Liver (tissue), 9 donors: Measurements from ENCODE around the gene GALNT14. TPM values are rescaled to one million over a fixed set of nuclear protein-coding genes. Genes with fewer than 3 reads are reported as not detected.

Experiments used
- DNase-seq: peaks from one replicate; pipeline ENCODE4 v3.0.0-alpha.2; 2017; ENCODE audit warnings: low spot score
- H3K27ac ChIP-seq, 2 donors: one replicate each; pipeline ENCODE4 v1.7.0; 2013; ENCODE audit warnings: inconsistent platforms in 2 of 2, low read length in 2 of 2, control low read depth in 1 of 2, low read depth in 1 of 2, mild to moderate bottlenecking in 1 of 2
- H3K27me3 ChIP-seq, 4 donors: one replicate each; pipeline versions ENCODE4 v1.6.1 to v1.7.0; 2013; ENCODE audit warnings: low read length in 3 of 4, inconsistent platforms in 1 of 4, mild to moderate bottlenecking in 1 of 4, moderate library complexity in 1 of 4; ENCODE audit not compliant: control insufficient read depth in 4 of 4, insufficient read depth in 4 of 4
- H3K36me3 ChIP-seq, 4 donors: one replicate each; pipeline versions ENCODE4 v1.6.1 to v1.7.0; 2013; ENCODE audit warnings: low read length in 3 of 4, mild to moderate bottlenecking in 3 of 4, low read depth in 1 of 4, moderate library complexity in 1 of 4; ENCODE audit not compliant: control insufficient read depth in 4 of 4, insufficient read depth in 3 of 4
- H3K4me1 ChIP-seq, 4 donors: one replicate each; pipeline versions ENCODE4 v1.6.1 to v1.7.0; 2013; ENCODE audit warnings: low read length in 3 of 4, mild to moderate bottlenecking in 3 of 4, moderate library complexity in 1 of 4; ENCODE audit not compliant: control insufficient read depth in 4 of 4, insufficient read depth in 4 of 4
- H3K4me3 ChIP-seq, 3 donors: one replicate each; pipeline versions ENCODE4 v1.6.1 to v1.7.0; 2013; ENCODE audit warnings: low read length in 3 of 3, control low read depth in 1 of 3, low read depth in 1 of 3, mild to moderate bottlenecking in 1 of 3
- H3K9ac ChIP-seq, 2 donors: one replicate each; pipeline ENCODE4 v1.7.0; 2013; ENCODE audit warnings: low read length in 2 of 2, mild to moderate bottlenecking in 2 of 2, moderate library complexity in 2 of 2, control low read depth in 1 of 2, low read depth in 1 of 2
- H3K9me3 ChIP-seq, 4 donors: one replicate each; pipeline versions ENCODE4 v1.6.1 to v1.7.0; 2013; ENCODE audit warnings: low read length in 3 of 4; ENCODE audit not compliant: control insufficient read depth in 4 of 4
- ATF3 ChIP-seq: IDR thresholded peaks from 2 replicates; pipeline ENCODE4 v1.6.1; 2016; ENCODE audit warnings: antibody characterized with exemption
- EGR1 ChIP-seq, 2 donors: IDR thresholded peaks; 2 replicates each; pipeline ENCODE4 v1.6.1; 2016 to 2018; ENCODE audit warnings: antibody characterized with exemption in 2 of 2, low read depth in 2 of 2
- FOXA1 ChIP-seq: IDR thresholded peaks from 2 replicates; pipeline ENCODE4 v1.6.1; 2016; ENCODE audit warnings: antibody characterized with exemption
- FOXA2 ChIP-seq: IDR thresholded peaks from 2 replicates; pipeline ENCODE4 v1.6.1; 2016; ENCODE audit warnings: antibody characterized with exemption
- HNF4A ChIP-seq, 2 donors: conservative IDR thresholded peaks; 2 replicates each; pipeline ENCODE4 v1.6.1; 2016; ENCODE audit warnings: antibody characterized with exemption in 2 of 2, mild to moderate bottlenecking in 2 of 2
- HNF4G ChIP-seq: IDR thresholded peaks from 2 replicates; pipeline ENCODE4 v1.6.1; 2016; ENCODE audit warnings: antibody characterized with exemption
- JUND ChIP-seq, 2 donors: IDR thresholded peaks; 2 replicates each; pipeline ENCODE4 v1.6.1; 2016; ENCODE audit warnings: antibody characterized with exemption in 2 of 2
- RAD21 ChIP-seq, 2 donors: IDR thresholded peaks; 2 replicates each; pipeline ENCODE4 v1.6.1; 2016; ENCODE audit warnings: antibody characterized with exemption in 2 of 2, mild to moderate bottlenecking in 2 of 2
- REST ChIP-seq: IDR thresholded peaks from 2 replicates; pipeline ENCODE4 v1.6.1; 2016; ENCODE audit warnings: antibody characterized with exemption, mild to moderate bottlenecking
- RXRA ChIP-seq, 2 donors: IDR thresholded peaks; 2 replicates each; pipeline ENCODE4 v1.6.1; 2017 to 2018; ENCODE audit warnings: antibody characterized with exemption in 2 of 2, mild to moderate bottlenecking in 1 of 2
- TAF1 ChIP-seq: conservative IDR thresholded peaks from 2 replicates; pipeline ENCODE4 v1.6.1; 2016; ENCODE audit warnings: antibody characterized with exemption, mild to moderate bottlenecking
- YY1 ChIP-seq: IDR thresholded peaks from 2 replicates; pipeline ENCODE4 v1.6.1; 2016; ENCODE audit warnings: antibody characterized with exemption, mild to moderate bottlenecking
- ZBTB33 ChIP-seq: IDR thresholded peaks from 2 replicates; pipeline ENCODE4 v1.6.1; 2016; ENCODE audit warnings: antibody characterized with exemption
- WGBS: extraction: QIAGEN DNeasy Blood & Tissue Kit; methylation state at CpG from one replicate; pipeline ENCODE4 v1.1.7; 2013; 5-methylcytosine and 5-hydroxymethylcytosine counted together
- polyA plus RNA-seq, 2 donors: library from polyadenylated mRNA; stranded (reverse) in 1 of 2; unstranded in 1 of 2; fragments of 200-250 nt in 1 of 2; fragments of >200 nt in 1 of 2; fragmentation: Nextera tagmentation in 1 of 2; extraction: Ambion mirVana in 1 of 2; gene quantifications; one replicate each; pipeline versions ENCODE4 v1.2.1 to v1.2.3, GENCODE V29; 2013 to 2015
- total RNA-seq, 2 donors: library from RNA; depleted of rRNA; stranded (reverse); fragments of >200 nt; gene quantifications; one replicate each; pipeline ENCODE4 v1.2.3, GENCODE V29; 2014
- TF ChIP-seq, protein P1 (sequence below): IDR thresholded peaks from 2 replicates; pipeline ENCODE4 v1.6.1; 2016; ENCODE audit warnings: antibody characterized with exemption
- TF ChIP-seq, protein P2 (sequence below): fragments of 150-350 bp; IDR thresholded peaks from 2 replicates; pipeline ENCODE4 v1.5.1; 2017; ENCODE audit warnings: improper control_type of control experiment, low read depth, low read length; ENCODE audit not compliant: missing input control
- donor health status: healthy.
- donor health status: healthy.
- donor health status: healthy.
- donor health status: healthy.
- donor health status: healthy.

GALNT14 gene
- total and polyA plus RNA-seq, 4 donors: 0.86 to 2.0 (median 1.5) TPM

DNA sequence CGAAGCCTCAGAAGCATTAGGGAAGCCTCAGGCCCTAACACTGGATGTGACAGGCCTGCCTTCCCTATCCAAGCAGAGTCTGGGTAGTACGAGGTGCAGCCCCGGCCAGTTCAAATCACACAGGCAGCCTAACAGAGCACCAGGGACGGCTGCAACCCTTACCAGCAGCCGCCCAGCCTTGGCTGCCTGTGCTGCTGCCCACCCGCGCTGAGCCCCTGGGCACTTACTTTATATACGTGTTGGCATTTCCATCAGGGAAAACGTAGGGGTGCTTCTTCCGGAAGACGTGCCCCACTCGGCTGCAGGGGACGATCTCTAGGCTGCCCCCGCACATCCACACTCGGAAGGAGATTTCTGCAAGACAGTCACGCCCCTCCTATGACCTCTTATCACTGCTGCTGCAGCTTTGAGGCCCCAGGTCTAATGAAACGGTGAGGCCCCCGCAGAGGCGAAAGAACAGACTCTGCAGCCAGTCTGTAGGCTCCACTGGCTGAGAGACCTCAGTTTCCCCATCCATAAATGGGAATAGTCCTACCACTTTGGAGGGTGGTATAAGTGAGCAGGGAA, 206.3 kb downstream of the GALNT14 start:
- H3K9ac ChIP-seq: no peak overlapping the region
- no peaks in the 10 kb centered on the region for H3K4me1 ChIP-seq
- no peaks in the 10 kb centered on the region for H3K27me3 ChIP-seq
- DNase-seq: peak; percentile 57
- H3K4me3 ChIP-seq: no peak overlapping the region
- TF ChIP-seq HNF4A (conservative IDR thresholded peaks at IDR 0.05): no peak
- no peak for TF ChIP-seq ATF3
- TF ChIP-seq EGR1 (IDR thresholded peaks at IDR 0.05; ENCODE audit: low read depth in 2 of 2): no peak
- TF ChIP-seq TAF1: no peak
- TF ChIP-seq FOXA1: no peak
- H3K36me3 ChIP-seq: no peaks in the 10 kb centered on the region
- H3K9me3 ChIP-seq: no peaks in the 10 kb centered on the region
- WGBS: 89% methylated on average over 19 of the region's 19 CpGs
- H3K27ac ChIP-seq: no peak overlapping the region

- H3K9ac ChIP-seq: no peak overlapping the region
- H3K4me1 ChIP-seq: no peaks in the 10 kb centered on the region
- H3K27ac ChIP-seq: no peak overlapping the region
- H3K36me3 ChIP-seq: no peaks in the 10 kb centered on the region
- H3K9me3 ChIP-seq: no peaks in the 10 kb centered on the region
- 90% methylated on average over 3 of the region's 3 CpGs for WGBS
- no peak overlapping the region for H3K4me3 ChIP-seq
- no peaks in the 10 kb centered on the region for H3K27me3 ChIP-seq
- DNase-seq: no peak
- TF ChIP-seq REST (no peak), EGR1 (IDR thresholded peaks at IDR 0.05; ENCODE audit: low read depth in 2 of 2) (no peak)
- TF ChIP-seq, protein P1, sequence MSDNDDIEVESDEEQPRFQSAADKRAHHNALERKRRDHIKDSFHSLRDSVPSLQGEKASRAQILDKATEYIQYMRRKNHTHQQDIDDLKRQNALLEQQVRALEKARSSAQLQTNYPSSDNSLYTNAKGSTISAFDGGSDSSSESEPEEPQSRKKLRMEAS: no peak
Observed at GRCh38 chr2:30930716-30931115, 207.5 kb downstream of the GALNT14 start.

GRCh38 chr2:30927465-30928075, 210.7 kb downstream of the GALNT14 start:
- H3K27me3 ChIP-seq: no peaks in the 10 kb centered on the region
- TF ChIP-seq HNF4A (conservative IDR thresholded peaks at IDR 0.05) (no peak), JUND (IDR thresholded peaks at IDR 0.05) (no peak)
- DNase-seq: no peak
- no peak overlapping the region for H3K27ac ChIP-seq
- H3K4me1 ChIP-seq: no peaks in the 10 kb centered on the region
- WGBS: 79% methylated on average over 7 of the region's 7 CpGs
- no peaks in the 10 kb centered on the region for H3K36me3 ChIP-seq
- no peak overlapping the region for H3K4me3 ChIP-seq
- no peaks in the 10 kb centered on the region for H3K9me3 ChIP-seq
- H3K9ac ChIP-seq: no peak overlapping the region

- WGBS: 76% methylated on average over 5 of the region's 5 CpGs
- Histone ChIP-seq H3K36me3 (no peaks in the 10 kb centered on the region), H3K4me3 (no peak overlapping the region), H3K4me1 (no peaks in the 10 kb centered on the region), H3K9ac (no peak overlapping the region), H3K27me3 (no peaks in the 10 kb centered on the region), H3K27ac (no peak overlapping the region), H3K9me3 (no peaks in the 10 kb centered on the region)
- no peak for DNase-seq
- no peak for TF ChIP-seq FOXA1
- no peak for TF ChIP-seq EGR1 (IDR thresholded peaks at IDR 0.05; ENCODE audit: low read depth in 2 of 2)
- no peak for TF ChIP-seq YY1
- no peak for TF ChIP-seq ZBTB33
- no peak for TF ChIP-seq ATF3
- no peak for TF ChIP-seq HNF4G
- TF ChIP-seq, protein P2, sequence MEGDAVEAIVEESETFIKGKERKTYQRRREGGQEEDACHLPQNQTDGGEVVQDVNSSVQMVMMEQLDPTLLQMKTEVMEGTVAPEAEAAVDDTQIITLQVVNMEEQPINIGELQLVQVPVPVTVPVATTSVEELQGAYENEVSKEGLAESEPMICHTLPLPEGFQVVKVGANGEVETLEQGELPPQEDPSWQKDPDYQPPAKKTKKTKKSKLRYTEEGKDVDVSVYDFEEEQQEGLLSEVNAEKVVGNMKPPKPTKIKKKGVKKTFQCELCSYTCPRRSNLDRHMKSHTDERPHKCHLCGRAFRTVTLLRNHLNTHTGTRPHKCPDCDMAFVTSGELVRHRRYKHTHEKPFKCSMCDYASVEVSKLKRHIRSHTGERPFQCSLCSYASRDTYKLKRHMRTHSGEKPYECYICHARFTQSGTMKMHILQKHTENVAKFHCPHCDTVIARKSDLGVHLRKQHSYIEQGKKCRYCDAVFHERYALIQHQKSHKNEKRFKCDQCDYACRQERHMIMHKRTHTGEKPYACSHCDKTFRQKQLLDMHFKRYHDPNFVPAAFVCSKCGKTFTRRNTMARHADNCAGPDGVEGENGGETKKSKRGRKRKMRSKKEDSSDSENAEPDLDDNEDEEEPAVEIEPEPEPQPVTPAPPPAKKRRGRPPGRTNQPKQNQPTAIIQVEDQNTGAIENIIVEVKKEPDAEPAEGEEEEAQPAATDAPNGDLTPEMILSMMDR: no peak
- no peak for TF ChIP-seq FOXA2
- TF ChIP-seq JUND (IDR thresholded peaks at IDR 0.05): no peak
- no peak for TF ChIP-seq RAD21 (IDR thresholded peaks at IDR 0.05)
- no peak for TF ChIP-seq RXRA (IDR thresholded peaks at IDR 0.05)
Observed at GRCh38 chr2:30926606-30927005, 211.6 kb downstream of the GALNT14 start.
